Loucy (cell line): ENCODE measurements around the gene NPEPL1.

Experiments
- CTCF ChIP-seq: fragments of 200-600 bp; sonication (generic); conservative IDR thresholded peaks from 2 replicates; pipeline ENCODE4 v1.5.1; 2014; ENCODE audit warnings: mild to moderate bottlenecking, antibody characterized with exemption, low read length
- EZH2phosphoT487 ChIP-seq: fragments of 200-600 bp; IDR thresholded peaks from 2 replicates; pipeline ENCODE4 v1.6.1; 2018; ENCODE audit warnings: antibody characterized with exemption, mild to moderate bottlenecking, moderate library complexity, borderline replicate concordance

DNA sequence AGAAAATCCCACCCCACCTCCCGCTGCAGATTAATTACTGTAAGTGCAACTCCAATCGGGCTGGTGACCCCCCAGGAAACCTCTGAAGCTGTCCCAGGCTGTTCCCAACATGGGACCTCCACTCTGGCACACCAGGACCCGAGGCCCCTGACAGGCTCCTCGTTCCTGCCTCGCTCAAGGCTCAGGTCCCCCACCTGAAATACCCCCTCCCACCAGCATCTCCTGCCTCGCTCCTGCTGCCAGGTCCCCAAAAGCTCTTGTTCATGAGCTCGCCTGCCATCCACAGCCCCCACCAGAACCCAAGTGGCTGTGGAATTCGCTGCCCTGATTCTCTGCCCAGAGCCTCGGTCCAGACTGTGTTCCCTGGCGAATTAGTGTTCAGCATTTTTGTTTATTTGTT is 26.1 kb downstream of the NPEPL1 start:
- no peak for TF ChIP-seq CTCF
- no peak for TF ChIP-seq EZH2phosphoT487
